ENCODE measurements around the gene SLC45A2. TPM values are rescaled to one million over a fixed set of nuclear protein-coding genes. Genes with fewer than 3 reads are reported as not detected.

Gene SLC45A2
- total and polyA plus RNA-seq, 4 donors = 0.36 to 0.54 TPM; not detected in 2

DNA sequence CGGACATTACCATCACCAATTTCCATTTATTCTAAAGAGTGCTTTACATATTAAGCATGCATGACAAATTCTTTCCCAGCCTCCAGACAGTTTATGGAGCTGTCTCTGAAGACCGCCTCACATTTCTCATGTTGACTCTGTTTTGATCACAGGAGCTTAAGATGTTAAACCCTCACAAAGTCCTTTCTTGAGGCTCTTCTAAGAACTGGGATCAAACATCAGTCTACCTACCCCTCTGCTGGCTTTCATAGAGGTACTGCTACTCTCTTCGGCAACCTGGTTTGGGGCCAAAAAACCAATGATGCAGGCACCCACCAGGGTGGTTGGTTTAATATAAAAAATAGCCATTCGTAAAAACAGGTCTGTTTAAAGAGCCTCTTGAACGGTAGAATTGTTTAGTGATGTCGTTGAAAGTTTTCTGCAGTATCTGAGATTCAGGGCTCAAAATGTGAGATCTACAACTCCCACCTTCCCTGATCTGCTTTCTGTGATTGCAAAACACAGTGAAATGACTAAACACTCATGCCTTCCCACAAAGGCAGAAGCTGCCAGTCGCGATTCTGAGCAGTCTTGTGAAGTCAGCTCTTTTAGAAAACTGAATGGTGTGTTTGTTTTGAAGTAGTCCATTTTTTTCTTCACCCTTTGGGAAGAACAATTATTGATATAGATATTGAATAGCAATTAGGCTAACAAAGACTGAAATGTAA lies 44.8 kb downstream of the SLC45A2 start:
- Histone ChIP-seq H3K4me1 (ENCODE audit: control insufficient read depth in 1 of 2, insufficient read depth in 2 of 2, low read length in 2 of 2) (no peaks in the 10 kb centered on the region), H3K36me3 (ENCODE audit: control insufficient read depth in 1 of 2, insufficient read depth in 2 of 2, low read length in 1 of 2) (no peaks in the 10 kb centered on the region), H3K27me3 (ENCODE audit: control insufficient read depth in 1 of 2, insufficient read depth in 2 of 2, low read length in 1 of 2) (no peaks in the 10 kb centered on the region), H3K4me3 (ENCODE audit: low read length in 2 of 2) (no peak overlapping the region), H3K27ac (ENCODE audit: low read depth in 1 of 2, low read length in 2 of 2) (no peak overlapping the region), H3K9me3 (ENCODE audit: control insufficient read depth, low read length) (peaks cover 3% of the 10 kb centered on the region)
- no peak for DNase-seq
- WGBS, 2 donors = 73 to 76% methylated on average over 8 of the region's 8 CpGs
- intact Hi-C loops (cut with DNase I) = loop anchor here (10.0 kb wide), 2 partner anchors 465 to 505 kb away; no protein-coding TSS in a partner anchor
- ATAC-seq (ENCODE audit: low FRiP score) = no peak

DNA sequence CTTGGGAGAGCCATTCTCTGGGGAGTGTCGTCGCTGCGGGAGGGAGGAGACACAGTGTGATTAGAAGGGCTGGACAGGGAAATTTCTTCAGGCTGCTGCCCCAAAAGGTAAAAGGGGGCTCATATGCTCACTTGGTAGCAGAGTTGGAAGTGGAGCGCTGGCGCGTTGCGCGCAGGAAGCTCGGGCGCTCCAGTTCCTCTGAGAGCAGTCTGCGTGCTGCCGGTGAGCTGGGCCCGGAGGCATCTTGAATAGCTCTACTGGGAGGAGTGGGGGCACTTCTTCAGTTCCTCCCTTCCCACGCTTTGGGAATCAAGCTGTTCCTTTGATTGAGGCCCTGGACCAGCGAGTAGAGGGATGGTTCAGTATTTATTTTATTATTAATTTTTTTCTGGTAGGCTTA lies 45.6 kb downstream of the SLC45A2 start:
- intact Hi-C loops (cut with DNase I) = loop anchor here (10.0 kb wide), 2 partner anchors 464 to 504 kb away; no protein-coding TSS in a partner anchor
- no peaks in the 10 kb centered on the region for H3K27me3 ChIP-seq (ENCODE audit: control insufficient read depth in 1 of 2, insufficient read depth in 2 of 2, low read length in 1 of 2)
- H3K9me3 ChIP-seq (ENCODE audit: control insufficient read depth, low read length) = peaks cover 3% of the 10 kb centered on the region
- H3K4me3 ChIP-seq (ENCODE audit: low read length in 2 of 2) = no peak overlapping the region
- ATAC-seq (ENCODE audit: low FRiP score) (no peak), DNase-seq (no peak)
- no peak overlapping the region for H3K27ac ChIP-seq (ENCODE audit: low read depth in 1 of 2, low read length in 2 of 2)
- WGBS, 2 donors = 17 to 20% methylated on average over 15 of the region's 15 CpGs
- no peaks in the 10 kb centered on the region for H3K4me1 ChIP-seq (ENCODE audit: control insufficient read depth in 1 of 2, insufficient read depth in 2 of 2, low read length in 2 of 2)
- H3K36me3 ChIP-seq (ENCODE audit: control insufficient read depth in 1 of 2, insufficient read depth in 2 of 2, low read length in 1 of 2) = no peaks in the 10 kb centered on the region

- Histone ChIP-seq H3K27ac (ENCODE audit: low read depth in 1 of 2, low read length in 2 of 2) (no peak overlapping the region), H3K4me3 (ENCODE audit: low read length in 2 of 2) (no peak overlapping the region), H3K27me3 (ENCODE audit: control insufficient read depth in 1 of 2, insufficient read depth in 2 of 2, low read length in 1 of 2) (no peaks in the 10 kb centered on the region), H3K9me3 (ENCODE audit: control insufficient read depth, low read length) (peaks cover 3% of the 10 kb centered on the region), H3K36me3 (ENCODE audit: control insufficient read depth in 1 of 2, insufficient read depth in 2 of 2, low read length in 1 of 2) (no peaks in the 10 kb centered on the region), H3K4me1 (ENCODE audit: control insufficient read depth in 1 of 2, insufficient read depth in 2 of 2, low read length in 2 of 2) (no peaks in the 10 kb centered on the region)
- intact Hi-C loops (cut with DNase I) = loop anchor here (10.0 kb wide), 2 partner anchors 464 to 504 kb away; no protein-coding TSS in a partner anchor
- ATAC-seq (ENCODE audit: low FRiP score) (no peak), DNase-seq (no peak)
- 18 to 21% methylated on average over 14 of the region's 14 CpGs for WGBS, 2 donors
Observed at GRCh38 chr5:33938507-33938796, 46.0 kb downstream of the SLC45A2 start.

GRCh38 chr5:33937707-33938506 lies 46.6 kb downstream of the SLC45A2 start:
- H3K27ac ChIP-seq (ENCODE audit: low read depth in 1 of 2, low read length in 2 of 2) = no peak overlapping the region
- WGBS, 2 donors = 19 to 26% methylated on average over 54 of the region's 54 CpGs
- no peak for DNase-seq
- no peaks in the 10 kb centered on the region for H3K36me3 ChIP-seq (ENCODE audit: control insufficient read depth in 1 of 2, insufficient read depth in 2 of 2, low read length in 1 of 2)
- no peaks in the 10 kb centered on the region for H3K27me3 ChIP-seq (ENCODE audit: control insufficient read depth in 1 of 2, insufficient read depth in 2 of 2, low read length in 1 of 2)
- no peak overlapping the region for H3K4me3 ChIP-seq (ENCODE audit: low read length in 2 of 2)
- no peak for ATAC-seq (ENCODE audit: low FRiP score)
- intact Hi-C loops (cut with DNase I) = loop anchor here (10.0 kb wide), 2 partner anchors 463 to 503 kb away; no protein-coding TSS in a partner anchor
- H3K4me1 ChIP-seq (ENCODE audit: control insufficient read depth in 1 of 2, insufficient read depth in 2 of 2, low read length in 2 of 2) = no peaks in the 10 kb centered on the region
- peaks cover 3% of the 10 kb centered on the region for H3K9me3 ChIP-seq (ENCODE audit: control insufficient read depth, low read length)

GRCh38 chr5:33937017-33937706 lies 47.3 kb downstream of the SLC45A2 start:
- DNase-seq (peak in 1 of 2 donors; percentile 70), ATAC-seq (ENCODE audit: low FRiP score) (no peak)
- WGBS, 2 donors = 29 to 43% methylated on average over 54 of the region's 54 CpGs
- intact Hi-C loops (cut with DNase I) = loop anchor here (10.0 kb wide), 2 partner anchors 462 to 502 kb away; no protein-coding TSS in a partner anchor
- Histone ChIP-seq H3K9me3 (ENCODE audit: control insufficient read depth, low read length) (no peaks in the 10 kb centered on the region), H3K27ac (ENCODE audit: low read depth in 1 of 2, low read length in 2 of 2) (no peak overlapping the region), H3K4me1 (ENCODE audit: control insufficient read depth in 1 of 2, insufficient read depth in 2 of 2, low read length in 2 of 2) (no peaks in the 10 kb centered on the region), H3K27me3 (ENCODE audit: control insufficient read depth in 1 of 2, insufficient read depth in 2 of 2, low read length in 1 of 2) (no peaks in the 10 kb centered on the region), H3K4me3 (ENCODE audit: low read length in 2 of 2) (no peak overlapping the region), H3K36me3 (ENCODE audit: control insufficient read depth in 1 of 2, insufficient read depth in 2 of 2, low read length in 1 of 2) (no peaks in the 10 kb centered on the region)

GRCh38 chr5:33936381-33937016 lies 48.0 kb downstream of the SLC45A2 start, which contains the start of gene RXFP3:
Gene RXFP3 (plus strand): TSS chr5:33936386. CDS start chr5:33936741, 355 bp downstream.
- intact Hi-C loops (cut with DNase I) = loop anchor here (10.0 kb wide), 2 partner anchors 462 to 502 kb away; no protein-coding TSS in a partner anchor
- H3K9me3 ChIP-seq (ENCODE audit: control insufficient read depth, low read length) = no peaks in the 10 kb centered on the region
- peak in 1 of 2 donors; percentile 69 for DNase-seq
- WGBS, 2 donors = 4 to 5% methylated on average over 45 of the region's 45 CpGs
- H3K27me3 ChIP-seq (ENCODE audit: control insufficient read depth in 1 of 2, insufficient read depth in 2 of 2, low read length in 1 of 2) = no peaks in the 10 kb centered on the region
- no peaks in the 10 kb centered on the region for H3K4me1 ChIP-seq (ENCODE audit: control insufficient read depth in 1 of 2, insufficient read depth in 2 of 2, low read length in 2 of 2)
- H3K4me3 ChIP-seq (ENCODE audit: low read length in 2 of 2) = peak within 1 kb of the TSS in 1 of 2 donors; percentile 14
- ATAC-seq (ENCODE audit: low FRiP score) = peak; percentile 46
- H3K36me3 ChIP-seq (ENCODE audit: control insufficient read depth in 1 of 2, insufficient read depth in 2 of 2, low read length in 1 of 2) = no peaks in the 10 kb centered on the region
- H3K27ac ChIP-seq (ENCODE audit: low read depth in 1 of 2, low read length in 2 of 2) = no peak within 1 kb of the TSS

- Histone ChIP-seq H3K27me3 (ENCODE audit: control insufficient read depth in 1 of 2, insufficient read depth in 2 of 2, low read length in 1 of 2) (no peaks in the 10 kb centered on the region), H3K9me3 (ENCODE audit: control insufficient read depth, low read length) (no peaks in the 10 kb centered on the region), H3K4me3 (ENCODE audit: low read length in 2 of 2) (peak overlapping the region in 1 of 2 donors; percentile 14), H3K27ac (ENCODE audit: low read depth in 1 of 2, low read length in 2 of 2) (no peak overlapping the region), H3K4me1 (ENCODE audit: control insufficient read depth in 1 of 2, insufficient read depth in 2 of 2, low read length in 2 of 2) (no peaks in the 10 kb centered on the region), H3K36me3 (ENCODE audit: control insufficient read depth in 1 of 2, insufficient read depth in 2 of 2, low read length in 1 of 2) (no peaks in the 10 kb centered on the region)
- intact Hi-C loops (cut with DNase I) = loop anchor here (10.0 kb wide), 2 partner anchors 461 to 501 kb away; no protein-coding TSS in a partner anchor
- ATAC-seq (ENCODE audit: low FRiP score) (peak; percentile 87), DNase-seq (peak; percentile 72 to 88)
- WGBS, 2 donors = 1% methylated on average over 30 of the region's 30 CpGs
Observed at GRCh38 chr5:33936004-33936380, 48.5 kb downstream of the SLC45A2 start.

DNA sequence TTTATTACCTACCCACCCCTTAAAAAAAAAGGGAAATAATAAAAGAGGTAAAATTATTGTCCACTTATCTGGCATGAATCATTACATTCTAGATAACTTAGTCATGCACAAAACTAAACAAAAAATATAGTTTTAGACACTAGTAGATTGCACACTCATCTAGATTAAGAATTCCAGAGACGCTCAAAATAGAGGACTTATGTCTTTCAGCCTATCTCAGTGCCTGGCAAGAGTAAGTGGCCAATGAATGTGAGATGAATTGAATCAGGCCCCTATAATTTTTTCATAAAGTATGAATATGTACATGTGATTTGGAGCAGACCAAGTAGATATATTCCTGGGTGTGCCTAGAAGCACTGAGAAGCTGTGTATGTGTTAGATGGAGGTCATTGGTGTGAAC lies 50.3 kb downstream of the SLC45A2 start:
- no peaks in the 10 kb centered on the region for H3K9me3 ChIP-seq (ENCODE audit: control insufficient read depth, low read length)
- DNase-seq = no peak
- intact Hi-C loops (cut with DNase I) = loop anchor here (10.0 kb wide), 2 partner anchors 459 to 499 kb away; no protein-coding TSS in a partner anchor
- H3K36me3 ChIP-seq (ENCODE audit: control insufficient read depth in 1 of 2, insufficient read depth in 2 of 2, low read length in 1 of 2) = no peaks in the 10 kb centered on the region
- no peak overlapping the region for H3K27ac ChIP-seq (ENCODE audit: low read depth in 1 of 2, low read length in 2 of 2)
- no peak overlapping the region for H3K4me3 ChIP-seq (ENCODE audit: low read length in 2 of 2)
- ATAC-seq (ENCODE audit: low FRiP score) = no peak
- H3K4me1 ChIP-seq (ENCODE audit: control insufficient read depth in 1 of 2, insufficient read depth in 2 of 2, low read length in 2 of 2) = no peaks in the 10 kb centered on the region
- no peaks in the 10 kb centered on the region for H3K27me3 ChIP-seq (ENCODE audit: control insufficient read depth in 1 of 2, insufficient read depth in 2 of 2, low read length in 1 of 2)
- 76 to 79% methylated on average over 1 of the region's 1 CpG for WGBS, 2 donors

Measured in aorta (tissue), 5 donors.